IPS DF 4.7 (cell line): ENCODE data around the gene NUB1.

Source experiments
- DNase-seq: peaks from one replicate; pipeline ENCODE4 v3.0.0-alpha.2; 2013; ENCODE audit warnings: low spot score; ENCODE audit errors: extremely low read depth

Gene NUB1

DNA sequence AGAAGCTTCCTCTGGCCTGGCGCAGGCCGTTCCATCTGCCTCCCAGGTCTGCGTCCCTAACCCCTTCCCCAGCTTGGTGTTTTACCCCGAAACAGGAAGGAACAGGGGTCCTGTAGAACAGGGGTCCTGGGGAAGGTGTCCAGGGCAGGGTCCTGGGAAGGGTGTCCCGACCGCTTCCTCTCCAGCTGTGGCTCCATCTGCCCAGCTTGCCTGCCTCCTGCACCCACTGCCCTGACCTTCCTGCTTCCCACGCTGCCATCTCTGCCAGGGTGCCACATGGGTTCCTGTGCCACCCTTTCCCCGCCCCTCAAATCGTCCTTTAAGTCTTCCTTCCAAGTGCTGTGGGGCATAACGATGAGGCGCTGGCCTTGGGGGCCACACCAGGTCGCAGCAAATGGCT lies 35.8 kb downstream of the NUB1 start:
- DNase-seq = no peak

GRCh38 chr7:151378011-151378410 lies 36.4 kb downstream of the NUB1 start:
- DNase-seq = no peak

GRCh38 chr7:151378496-151379192 lies 37.0 kb downstream of the NUB1 start:
- DNase-seq = no peak

DNA sequence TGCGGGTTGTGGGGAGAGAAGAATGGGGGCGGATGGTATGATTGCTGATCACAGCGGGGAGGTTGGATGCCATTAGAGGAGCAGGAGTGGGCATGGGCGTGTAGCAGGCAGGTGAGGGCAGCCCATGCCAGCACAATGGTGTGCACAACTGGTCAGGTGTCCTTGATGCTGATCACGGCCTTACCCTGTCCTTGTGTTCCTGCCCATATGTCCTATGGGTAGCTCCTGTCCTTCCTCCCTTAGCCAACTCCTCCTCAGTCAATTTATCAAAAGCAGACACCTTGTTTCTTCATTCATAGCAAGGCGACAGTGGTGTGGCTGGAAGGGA lies 37.5 kb downstream of the NUB1 start:
- DNase-seq = no peak

GRCh38 chr7:151379534-151380198 lies 38.1 kb downstream of the NUB1 start:
- no peak for DNase-seq

- DNase-seq = no peak
Measured at GRCh38 chr7:151380199-151381097, 38.8 kb downstream of the NUB1 start.

GRCh38 chr7:151381098-151381347 lies 39.4 kb downstream of the NUB1 start:
- DNase-seq = no peak

- DNase-seq = no peak
Measured at GRCh38 chr7:151381348-151382078, 39.9 kb downstream of the NUB1 start.

DNA sequence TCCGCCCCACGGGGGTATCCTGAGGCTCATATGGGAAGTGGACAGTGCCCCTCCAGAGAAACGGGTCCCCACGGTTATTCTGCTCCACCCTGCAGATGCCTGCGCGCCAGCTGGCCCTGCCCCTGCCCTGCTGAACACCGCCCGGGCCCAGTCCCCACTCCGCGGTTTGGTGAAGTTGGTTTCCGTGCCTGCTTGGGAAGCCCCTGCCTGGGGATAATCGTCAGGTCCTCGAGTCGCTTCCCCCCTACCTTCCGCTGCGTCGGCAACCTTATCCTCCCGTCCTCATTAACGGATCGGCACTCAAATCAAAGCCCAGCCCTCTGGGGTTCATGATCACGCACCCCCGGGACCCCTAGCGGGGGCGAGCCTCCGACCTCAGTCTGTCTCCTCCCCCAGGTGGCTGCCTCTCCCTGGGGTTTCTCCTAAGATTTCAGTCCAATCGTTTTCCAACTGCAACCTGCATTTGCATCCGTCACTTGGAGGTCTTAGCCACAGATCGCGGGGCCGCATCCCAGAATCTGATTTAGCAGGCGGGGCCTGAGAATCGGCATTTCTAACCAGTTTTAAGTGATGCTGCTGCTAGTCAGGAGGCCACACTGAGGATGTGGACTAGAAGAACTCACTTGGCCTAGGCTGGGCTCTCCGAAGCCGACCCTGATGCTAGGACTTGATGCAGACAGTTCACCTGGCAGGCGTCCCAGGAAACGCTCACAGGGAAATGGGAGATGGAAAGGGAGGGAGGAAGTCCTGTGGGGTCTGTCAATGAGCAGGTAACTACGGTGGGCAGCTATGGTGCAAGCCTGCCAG lies 40.7 kb downstream of the NUB1 start:
- DNase-seq = no peak

DNA sequence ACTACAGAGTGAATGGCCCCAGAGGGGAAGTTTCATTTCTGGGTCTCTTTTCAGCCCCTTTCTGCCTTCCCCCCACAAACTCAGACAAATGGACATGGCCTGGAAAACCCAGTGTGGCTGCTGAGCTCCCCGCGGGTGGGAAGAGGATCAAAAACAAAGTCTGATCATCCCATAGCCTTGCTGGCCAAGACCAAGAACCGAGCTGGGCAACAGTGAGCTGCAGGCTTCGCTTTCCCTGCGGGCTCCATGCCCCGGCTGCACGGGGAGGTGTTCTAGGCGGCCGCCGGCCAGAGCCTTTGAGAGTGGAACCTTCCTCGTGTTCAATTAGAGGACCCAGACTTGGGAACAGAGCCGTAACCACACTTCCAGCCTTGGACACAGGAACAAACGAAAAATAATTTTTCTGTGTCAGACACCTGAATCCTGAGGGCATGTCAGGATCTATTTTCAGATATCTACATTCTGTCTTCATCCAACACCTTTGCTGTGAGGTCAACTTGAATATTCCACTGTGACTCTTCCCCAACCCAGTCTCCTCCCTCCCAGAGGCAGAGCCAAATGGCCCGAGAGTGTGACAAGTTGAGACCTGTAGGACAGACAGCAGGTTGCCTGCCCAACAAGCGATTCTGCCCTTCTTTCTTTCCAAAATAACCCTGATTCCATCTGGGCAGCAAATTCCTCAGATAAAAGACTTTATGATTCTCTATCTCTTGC lies 42.2 kb downstream of the NUB1 start:
- no peak for DNase-seq

DNA sequence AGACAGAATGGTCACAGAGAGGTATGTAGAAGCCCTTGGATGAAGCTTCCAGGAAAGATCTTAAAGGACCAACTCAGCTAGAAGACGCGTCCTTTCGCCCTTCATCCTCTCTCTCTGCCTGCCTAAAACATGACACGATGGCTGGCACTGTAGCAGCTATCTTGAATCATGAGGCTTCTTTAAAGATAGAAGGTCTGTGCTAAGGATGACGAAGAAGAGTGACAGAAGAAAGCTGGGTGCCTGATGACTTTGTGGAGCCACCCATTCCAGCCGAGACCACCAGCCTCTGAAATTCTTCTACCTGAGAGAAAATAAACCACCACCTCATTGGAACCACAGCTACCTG lies 42.7 kb downstream of the NUB1 start:
- no peak for DNase-seq

GRCh38 chr7:151384776-151385625 lies 43.4 kb downstream of the NUB1 start:
- no peak for DNase-seq

DNA sequence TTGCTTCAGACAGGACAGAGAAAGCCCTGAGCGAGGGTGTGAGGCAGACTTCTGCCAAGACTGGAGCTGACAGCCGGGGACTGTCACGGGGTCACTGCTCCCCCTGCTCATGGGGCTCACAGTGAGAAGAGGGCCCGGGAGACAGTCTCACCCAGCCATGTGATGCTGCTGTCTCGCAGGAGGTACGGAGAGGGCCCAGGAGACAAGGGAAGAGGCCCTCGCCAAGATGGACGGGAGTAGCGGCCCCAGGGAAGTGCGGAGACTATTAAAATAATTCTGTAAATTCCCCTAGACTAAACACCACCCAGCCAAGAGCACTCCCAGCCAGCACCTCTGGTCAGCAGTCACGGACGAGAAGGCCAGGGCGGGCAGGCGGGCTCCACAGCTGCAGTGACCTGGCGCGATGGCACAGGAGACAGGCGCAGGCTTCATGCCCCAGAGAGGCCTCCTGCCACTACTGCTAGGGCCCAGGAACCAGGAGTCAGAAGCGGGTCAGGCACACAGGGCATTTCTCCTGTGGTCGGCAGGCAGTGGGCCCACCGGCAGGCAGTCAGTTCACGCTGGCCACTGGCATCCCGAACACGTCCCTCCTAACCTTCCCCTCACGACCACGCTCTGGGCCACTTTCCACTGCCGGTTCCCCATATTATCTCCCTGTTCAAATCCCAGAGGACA lies 44.2 kb downstream of the NUB1 start:
- no peak for DNase-seq

GRCh38 chr7:151386301-151387160 lies 44.9 kb downstream of the NUB1 start:
- no peak for DNase-seq

DNA sequence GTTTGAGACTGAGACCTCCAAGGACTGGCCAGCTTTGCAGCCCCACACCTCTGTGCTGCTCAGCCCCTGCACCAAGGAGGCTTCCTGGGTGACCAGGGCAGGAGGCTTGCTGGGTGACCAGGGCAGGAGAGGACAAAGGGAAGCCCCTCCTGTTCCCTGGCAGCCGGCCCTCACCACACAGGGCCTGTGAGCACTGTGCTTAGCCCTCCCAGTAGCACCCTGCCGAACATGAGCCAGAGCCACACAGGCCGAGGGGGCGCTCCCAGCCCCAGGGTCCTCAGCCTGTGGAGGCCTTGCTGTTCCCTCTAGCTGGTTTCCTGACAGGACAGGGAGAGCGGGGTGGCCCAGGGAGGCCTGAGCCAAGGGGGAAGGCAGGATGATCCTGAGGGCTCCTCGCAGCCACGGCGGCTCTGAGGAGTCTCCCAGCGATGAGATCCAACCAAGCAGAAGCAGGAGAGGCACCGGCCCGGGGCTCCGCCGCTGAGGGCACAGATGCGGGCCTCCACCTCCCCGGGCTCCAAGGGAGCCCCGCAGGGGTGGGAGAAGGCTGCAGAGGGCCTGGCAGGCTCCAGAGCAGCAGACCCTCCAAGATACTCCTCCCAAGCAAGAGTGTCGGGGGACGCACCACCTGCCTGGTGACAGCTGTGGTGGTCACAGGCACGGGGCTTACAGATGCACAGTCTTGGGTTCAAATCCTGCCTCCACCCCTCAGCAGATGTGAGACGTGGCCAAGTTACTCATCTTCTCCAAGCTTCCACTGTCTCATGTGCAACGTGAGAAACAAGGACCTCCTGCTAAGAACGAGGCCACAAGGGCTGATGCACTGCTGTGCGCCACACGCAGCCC lies 45.8 kb downstream of the NUB1 start:
- DNase-seq = no peak

- DNase-seq = no peak
Measured at GRCh38 chr7:151388007-151388297, 46.3 kb downstream of the NUB1 start.

GRCh38 chr7:151388430-151388829 lies 46.8 kb downstream of the NUB1 start:
- DNase-seq = no peak
